ENCODE results near the gene LHFPL6. TPM values are rescaled to one million over a fixed set of nuclear protein-coding genes. Genes with fewer than 3 reads are reported as not detected.

Gene LHFPL6
- polyA plus RNA-seq, 2 of the 4 experiments (the other 2 are of a cell fraction) = 1.7 to 5.4 TPM

DNA sequence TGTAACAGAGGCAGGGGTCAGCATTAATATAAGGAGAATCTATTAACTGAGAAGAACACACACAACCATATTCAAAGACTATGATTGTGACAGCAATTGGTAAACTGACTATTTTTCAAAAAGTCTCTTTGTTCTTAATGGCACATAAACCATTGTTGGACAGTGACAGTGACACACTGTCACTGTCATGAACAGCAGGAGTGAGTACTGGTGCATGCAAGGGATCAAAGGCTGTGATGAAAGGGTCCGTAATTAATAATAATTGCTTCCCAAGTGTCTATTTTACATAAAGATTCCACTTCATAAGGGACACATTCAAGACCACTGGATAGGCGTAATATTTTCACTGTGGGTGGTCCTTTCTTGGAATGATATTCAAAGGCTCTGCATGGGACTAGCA is 50.7 kb downstream of the LHFPL6 start:
- 56% methylated on average over 2 of the region's 2 CpGs for WGBS (ENCODE audit: missing lambda C conversion rate)
- no peak overlapping the region for H3K27ac ChIP-seq
- ChIA-PET POLR2A (no interaction called here), CTCF (no interaction called here)
- ATAC-seq (no peak), FAIRE-seq (no peak), DNase-seq (ENCODE audit: low read depth in 1 of 2, low spot score in 1 of 2) (no peak)
- no peak overlapping the region for H3K4me3 ChIP-seq
- H3K9me3 ChIP-seq = no peaks in the 10 kb centered on the region
- H3K4me2 ChIP-seq = no peak overlapping the region
- no peaks in the 10 kb centered on the region for H3K4me1 ChIP-seq
- TF ChIP-seq ZSCAN20 (CRISPR knock-in tag; IDR thresholded peaks at IDR 0.05) (no peak), SMC3 (IDR thresholded peaks at IDR 0.05) (no peak), FOSL2 (IDR thresholded peaks at IDR 0.05) (no peak), FOSL2 (CRISPR knock-in tag; IDR thresholded peaks at IDR 0.05) (no peak), ZFP36 (IDR thresholded peaks at IDR 0.05; ENCODE audit: borderline replicate concordance, partially characterized antibody) (no peak), JUN (IDR thresholded peaks at IDR 0.05) (no peak), PHF8 (IDR thresholded peaks at IDR 0.05; ENCODE audit: borderline replicate concordance, low read depth) (no peak)
- TF ChIP-seq, protein P1, sequence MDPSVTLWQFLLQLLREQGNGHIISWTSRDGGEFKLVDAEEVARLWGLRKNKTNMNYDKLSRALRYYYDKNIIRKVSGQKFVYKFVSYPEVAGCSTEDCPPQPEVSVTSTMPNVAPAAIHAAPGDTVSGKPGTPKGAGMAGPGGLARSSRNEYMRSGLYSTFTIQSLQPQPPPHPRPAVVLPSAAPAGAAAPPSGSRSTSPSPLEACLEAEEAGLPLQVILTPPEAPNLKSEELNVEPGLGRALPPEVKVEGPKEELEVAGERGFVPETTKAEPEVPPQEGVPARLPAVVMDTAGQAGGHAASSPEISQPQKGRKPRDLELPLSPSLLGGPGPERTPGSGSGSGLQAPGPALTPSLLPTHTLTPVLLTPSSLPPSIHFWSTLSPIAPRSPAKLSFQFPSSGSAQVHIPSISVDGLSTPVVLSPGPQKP (IDR thresholded peaks at IDR 0.05; ENCODE audit: low read depth, low read length) = no peak
- TF ChIP-seq, protein P2, sequence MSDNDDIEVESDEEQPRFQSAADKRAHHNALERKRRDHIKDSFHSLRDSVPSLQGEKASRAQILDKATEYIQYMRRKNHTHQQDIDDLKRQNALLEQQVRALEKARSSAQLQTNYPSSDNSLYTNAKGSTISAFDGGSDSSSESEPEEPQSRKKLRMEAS (IDR thresholded peaks at IDR 0.05) = no peak
- TF ChIP-seq, protein P3, sequence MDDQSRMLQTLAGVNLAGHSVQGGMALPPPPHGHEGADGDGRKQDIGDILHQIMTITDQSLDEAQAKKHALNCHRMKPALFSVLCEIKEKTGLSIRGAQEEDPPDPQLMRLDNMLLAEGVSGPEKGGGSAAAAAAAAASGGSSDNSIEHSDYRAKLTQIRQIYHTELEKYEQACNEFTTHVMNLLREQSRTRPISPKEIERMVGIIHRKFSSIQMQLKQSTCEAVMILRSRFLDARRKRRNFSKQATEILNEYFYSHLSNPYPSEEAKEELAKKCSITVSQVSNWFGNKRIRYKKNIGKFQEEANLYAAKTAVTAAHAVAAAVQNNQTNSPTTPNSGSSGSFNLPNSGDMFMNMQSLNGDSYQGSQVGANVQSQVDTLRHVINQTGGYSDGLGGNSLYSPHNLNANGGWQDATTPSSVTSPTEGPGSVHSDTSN (IDR thresholded peaks at IDR 0.05) = no peak

DNA sequence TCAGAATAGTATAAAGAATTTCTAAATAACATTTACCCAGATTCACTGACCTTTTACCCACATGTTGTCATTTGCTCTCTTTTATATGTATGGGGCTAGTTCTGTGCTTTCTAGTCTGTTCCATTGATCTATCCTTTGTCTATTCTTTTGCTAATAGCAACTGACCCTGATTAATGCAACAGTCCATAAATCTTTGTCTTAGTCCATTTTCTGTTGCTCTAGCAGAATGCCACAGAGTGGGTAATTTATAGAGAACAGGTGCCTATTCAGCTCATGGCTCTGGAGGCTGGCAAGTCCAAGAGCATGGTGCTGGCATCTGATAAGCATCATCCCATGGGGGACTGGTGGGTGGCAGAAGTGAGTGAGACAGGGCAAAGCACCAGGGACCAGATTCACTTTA is 52.1 kb downstream of the LHFPL6 start:
- Histone ChIP-seq H3K4me2 (no peak overlapping the region), H3K9me3 (no peaks in the 10 kb centered on the region), H3K4me3 (no peak overlapping the region), H3K27ac (no peak overlapping the region), H3K4me1 (no peaks in the 10 kb centered on the region)
- TF ChIP-seq POLR2AphosphoS2 (conservative IDR thresholded peaks at IDR 0.05; ENCODE audit: low read length) = no peak
- TF ChIP-seq HOXA7 (CRISPR knock-in tag; IDR thresholded peaks at IDR 0.05) = no peak
- no peak for TF ChIP-seq EP300 (IDR thresholded peaks at IDR 0.05)
- TF ChIP-seq RARB (CRISPR knock-in tag; IDR thresholded peaks at IDR 0.05) = no peak
- TF ChIP-seq SMC3 (IDR thresholded peaks at IDR 0.05) = no peak
- TF ChIP-seq ZFP36 (IDR thresholded peaks at IDR 0.05; ENCODE audit: borderline replicate concordance, partially characterized antibody) = no peak
- TF ChIP-seq JUN (IDR thresholded peaks at IDR 0.05) = no peak
- TF ChIP-seq FOXS1 (CRISPR knock-in tag; IDR thresholded peaks at IDR 0.05) = no peak
- no peak for TF ChIP-seq KDM1A (IDR thresholded peaks at IDR 0.05; ENCODE audit: low read depth)
- no peak for TF ChIP-seq EHF (CRISPR knock-in tag; IDR thresholded peaks at IDR 0.05)
- no peak for TF ChIP-seq CBX8 (IDR thresholded peaks at IDR 0.05)
- TF ChIP-seq CBX2 (IDR thresholded peaks at IDR 0.05; ENCODE audit: borderline replicate concordance, low read depth) = no peak
- CTCF ChIA-PET = no interaction called here
- no peak for ATAC-seq
- no peak for FAIRE-seq
- POLR2A ChIA-PET = no interaction called here
- DNase-seq (ENCODE audit: low read depth in 1 of 2, low spot score in 1 of 2) = no peak

DNA sequence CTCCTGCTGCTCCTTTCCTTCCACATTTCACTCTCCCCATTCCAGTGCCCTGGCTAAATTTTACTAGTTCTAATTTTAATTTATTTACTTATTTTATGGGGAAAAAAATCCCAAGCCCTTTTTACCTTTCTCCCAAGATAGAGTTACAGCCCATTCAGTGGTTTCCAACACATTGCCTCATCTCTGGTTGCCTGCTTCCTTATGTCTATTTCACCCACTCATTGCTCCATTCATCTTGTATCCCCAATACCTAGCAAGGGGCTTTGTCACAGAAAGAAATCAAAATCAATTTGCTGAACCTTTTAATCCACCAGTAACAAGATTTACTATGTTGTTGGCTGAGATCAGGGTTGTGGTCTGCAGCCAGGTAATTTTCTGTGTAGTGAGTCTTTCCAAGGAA is 55.9 kb downstream of the LHFPL6 start:
- Histone ChIP-seq H3K4me3 (no peak overlapping the region), H3K4me1 (no peaks in the 10 kb centered on the region), H3K9me3 (no peaks in the 10 kb centered on the region), H3K27ac (no peak overlapping the region), H3K4me2 (no peak overlapping the region)
- POLR2A ChIA-PET = no interaction called here
- ATAC-seq (no peak), FAIRE-seq (no peak), DNase-seq (ENCODE audit: low read depth in 1 of 2, low spot score in 1 of 2) (no peak)
- CTCF ChIA-PET = no interaction called here
- no peak for TF ChIP-seq EHF (CRISPR knock-in tag; IDR thresholded peaks at IDR 0.05)

DNA sequence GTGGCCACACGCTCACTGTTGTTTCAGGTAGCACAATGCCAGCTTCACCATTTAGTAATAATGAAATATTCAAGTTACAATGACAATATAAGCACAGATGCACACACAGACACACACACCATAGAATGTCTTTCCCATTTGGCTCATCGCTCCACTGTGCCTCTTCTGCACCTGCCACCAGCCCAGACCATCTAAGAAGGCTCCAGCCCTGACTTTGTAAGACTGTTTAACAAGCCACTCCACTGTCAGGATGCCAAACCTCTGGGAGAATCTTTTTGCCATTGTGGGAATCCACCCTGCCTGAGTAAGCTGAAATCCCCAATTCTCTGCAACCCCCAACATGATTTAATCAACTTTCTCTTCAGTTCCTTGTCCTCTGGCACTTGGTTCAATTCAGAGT is 60.6 kb downstream of the LHFPL6 start:
- no peak for FAIRE-seq
- DNase-seq (ENCODE audit: low read depth in 1 of 2, low spot score in 1 of 2) = no peak
- ChIA-PET CTCF (no interaction called here), POLR2A (no interaction called here)
- no peak overlapping the region for H3K27ac ChIP-seq
- no peak for ATAC-seq
- no peak overlapping the region for H3K4me3 ChIP-seq
- H3K4me1 ChIP-seq = no peaks in the 10 kb centered on the region
- H3K4me2 ChIP-seq = no peak overlapping the region
- WGBS (ENCODE audit: missing lambda C conversion rate) = 71% methylated on average over 2 of the region's 2 CpGs
- no peaks in the 10 kb centered on the region for H3K9me3 ChIP-seq
- TF ChIP-seq SMC3 (IDR thresholded peaks at IDR 0.05) (no peak), SREBF2 (IDR thresholded peaks at IDR 0.05) (no peak), TP53 (CRISPR knock-in tag; IDR thresholded peaks at IDR 0.05) (no peak), ZNF302 (CRISPR knock-in tag; IDR thresholded peaks at IDR 0.05) (no peak), GATA3 (IDR thresholded peaks at IDR 0.05; ENCODE audit: borderline replicate concordance) (no peak), EHMT2 (IDR thresholded peaks at IDR 0.05; ENCODE audit: low read depth) (no peak), ZFP36 (IDR thresholded peaks at IDR 0.05; ENCODE audit: borderline replicate concordance, partially characterized antibody) (no peak)
- TF ChIP-seq, protein P4, sequence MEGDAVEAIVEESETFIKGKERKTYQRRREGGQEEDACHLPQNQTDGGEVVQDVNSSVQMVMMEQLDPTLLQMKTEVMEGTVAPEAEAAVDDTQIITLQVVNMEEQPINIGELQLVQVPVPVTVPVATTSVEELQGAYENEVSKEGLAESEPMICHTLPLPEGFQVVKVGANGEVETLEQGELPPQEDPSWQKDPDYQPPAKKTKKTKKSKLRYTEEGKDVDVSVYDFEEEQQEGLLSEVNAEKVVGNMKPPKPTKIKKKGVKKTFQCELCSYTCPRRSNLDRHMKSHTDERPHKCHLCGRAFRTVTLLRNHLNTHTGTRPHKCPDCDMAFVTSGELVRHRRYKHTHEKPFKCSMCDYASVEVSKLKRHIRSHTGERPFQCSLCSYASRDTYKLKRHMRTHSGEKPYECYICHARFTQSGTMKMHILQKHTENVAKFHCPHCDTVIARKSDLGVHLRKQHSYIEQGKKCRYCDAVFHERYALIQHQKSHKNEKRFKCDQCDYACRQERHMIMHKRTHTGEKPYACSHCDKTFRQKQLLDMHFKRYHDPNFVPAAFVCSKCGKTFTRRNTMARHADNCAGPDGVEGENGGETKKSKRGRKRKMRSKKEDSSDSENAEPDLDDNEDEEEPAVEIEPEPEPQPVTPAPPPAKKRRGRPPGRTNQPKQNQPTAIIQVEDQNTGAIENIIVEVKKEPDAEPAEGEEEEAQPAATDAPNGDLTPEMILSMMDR (IDR thresholded peaks at IDR 0.05) = no peak
- TF ChIP-seq, protein P1 (IDR thresholded peaks at IDR 0.05; ENCODE audit: low read depth, low read length) = no peak
- TF ChIP-seq, protein P5, sequence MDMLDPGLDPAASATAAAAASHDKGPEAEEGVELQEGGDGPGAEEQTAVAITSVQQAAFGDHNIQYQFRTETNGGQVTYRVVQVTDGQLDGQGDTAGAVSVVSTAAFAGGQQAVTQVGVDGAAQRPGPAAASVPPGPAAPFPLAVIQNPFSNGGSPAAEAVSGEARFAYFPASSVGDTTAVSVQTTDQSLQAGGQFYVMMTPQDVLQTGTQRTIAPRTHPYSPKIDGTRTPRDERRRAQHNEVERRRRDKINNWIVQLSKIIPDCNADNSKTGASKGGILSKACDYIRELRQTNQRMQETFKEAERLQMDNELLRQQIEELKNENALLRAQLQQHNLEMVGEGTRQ (IDR thresholded peaks at IDR 0.05) = no peak
- TF ChIP-seq, protein P2 (IDR thresholded peaks at IDR 0.05) = no peak
